Ovary (tissue), 3 donors: ENCODE measurements around the gene AMBRA1.

Source experiments
- EP300 ChIP-seq: sonication (generic); formaldehyde crosslinking; IDR thresholded peaks from one replicate; pipeline ENCODE4 v1.6.1; 2017; ENCODE audit warnings: antibody characterized with exemption
- POLR2A ChIP-seq: fragments of 450-650 bp; IDR thresholded peaks from one replicate; pipeline ENCODE4 v1.6.1; 2017; ENCODE audit warnings: antibody characterized with exemption, mild to moderate bottlenecking, moderate library complexity
- TF ChIP-seq, protein P1 (sequence below), 3 donors: fragments of 450-650 bp in 2 of 3; fragments of 200-600 bp in 1 of 3; IDR thresholded peaks; one replicate each; pipeline versions ENCODE4 v1.5.1 to v1.8.0; 2016 to 2022; ENCODE audit warnings: antibody characterized with exemption in 3 of 3, mild to moderate bottlenecking in 1 of 3
- donor health status: DM: no; HTN: no; CAD: no.

DNA sequence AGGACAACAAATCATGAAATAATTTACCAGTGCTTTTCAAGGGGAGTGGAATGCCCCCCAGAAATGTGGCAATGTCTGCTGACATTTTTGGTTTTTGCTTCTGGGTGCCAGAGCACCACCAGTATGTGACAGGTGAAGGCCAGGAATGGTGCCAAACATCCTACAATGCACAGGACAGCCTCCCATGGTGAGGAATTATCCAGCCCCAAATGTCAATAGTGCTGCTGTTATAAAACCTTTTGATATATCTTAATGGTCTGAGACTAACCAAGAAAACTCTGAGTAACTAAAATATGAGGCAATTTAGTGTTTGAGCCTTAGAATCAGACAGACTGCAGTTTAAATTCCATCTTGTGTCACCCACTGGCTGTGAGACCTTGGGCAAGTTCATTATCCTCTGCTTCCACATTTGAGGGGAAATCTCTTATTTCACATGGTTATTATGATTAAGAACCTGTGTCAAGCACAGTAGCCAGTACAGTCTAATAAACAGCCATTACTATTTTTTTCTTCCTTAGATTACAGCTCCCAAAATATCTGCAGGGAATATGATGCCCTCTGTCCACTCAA lies 69.5 kb downstream of the AMBRA1 start:
- TF ChIP-seq, protein P1, sequence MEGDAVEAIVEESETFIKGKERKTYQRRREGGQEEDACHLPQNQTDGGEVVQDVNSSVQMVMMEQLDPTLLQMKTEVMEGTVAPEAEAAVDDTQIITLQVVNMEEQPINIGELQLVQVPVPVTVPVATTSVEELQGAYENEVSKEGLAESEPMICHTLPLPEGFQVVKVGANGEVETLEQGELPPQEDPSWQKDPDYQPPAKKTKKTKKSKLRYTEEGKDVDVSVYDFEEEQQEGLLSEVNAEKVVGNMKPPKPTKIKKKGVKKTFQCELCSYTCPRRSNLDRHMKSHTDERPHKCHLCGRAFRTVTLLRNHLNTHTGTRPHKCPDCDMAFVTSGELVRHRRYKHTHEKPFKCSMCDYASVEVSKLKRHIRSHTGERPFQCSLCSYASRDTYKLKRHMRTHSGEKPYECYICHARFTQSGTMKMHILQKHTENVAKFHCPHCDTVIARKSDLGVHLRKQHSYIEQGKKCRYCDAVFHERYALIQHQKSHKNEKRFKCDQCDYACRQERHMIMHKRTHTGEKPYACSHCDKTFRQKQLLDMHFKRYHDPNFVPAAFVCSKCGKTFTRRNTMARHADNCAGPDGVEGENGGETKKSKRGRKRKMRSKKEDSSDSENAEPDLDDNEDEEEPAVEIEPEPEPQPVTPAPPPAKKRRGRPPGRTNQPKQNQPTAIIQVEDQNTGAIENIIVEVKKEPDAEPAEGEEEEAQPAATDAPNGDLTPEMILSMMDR (IDR thresholded peaks at IDR 0.05) = no peak
- TF ChIP-seq POLR2A (no peak), EP300 (no peak)
